ENCODE data around the gene PDZD2.
A peak's percentile ranks its signal among the peaks of the same experiment; 100 is the strongest.
"Not testable (repeated sequence)": the region's sequence is repeated elsewhere in the genome, so short reads cannot be mapped to it uniquely, and the experiment has no call there.

The PDZD2 gene

GRCh38 chr5:31639481-31640411 lies 815 bp downstream of the PDZD2 start:
- no peak for DNase-seq

GRCh38 chr5:31640573-31640972 lies 1.6 kb downstream of the PDZD2 start:
- no peak for DNase-seq

DNA sequence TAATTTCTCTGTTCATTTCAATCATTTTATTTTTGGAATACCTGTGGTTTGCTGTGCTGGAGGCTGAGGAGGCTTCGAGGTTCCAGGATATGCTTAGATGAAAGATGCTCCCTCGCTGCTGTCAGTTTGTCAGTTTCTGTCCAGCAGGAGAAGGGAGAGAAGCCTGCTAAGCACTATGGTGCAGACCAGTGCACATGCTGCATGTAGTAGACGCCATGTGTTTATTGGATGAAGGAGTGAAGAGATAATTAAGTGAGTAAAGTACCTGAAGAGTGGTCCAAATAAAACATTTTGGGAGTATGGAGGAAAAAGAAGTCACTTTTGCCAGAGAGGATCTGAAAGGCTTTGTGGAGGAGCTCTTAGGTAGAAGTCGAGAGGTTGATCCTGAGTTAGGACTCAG lies 2.1 kb downstream of the PDZD2 start:
- no peak for DNase-seq

DNA sequence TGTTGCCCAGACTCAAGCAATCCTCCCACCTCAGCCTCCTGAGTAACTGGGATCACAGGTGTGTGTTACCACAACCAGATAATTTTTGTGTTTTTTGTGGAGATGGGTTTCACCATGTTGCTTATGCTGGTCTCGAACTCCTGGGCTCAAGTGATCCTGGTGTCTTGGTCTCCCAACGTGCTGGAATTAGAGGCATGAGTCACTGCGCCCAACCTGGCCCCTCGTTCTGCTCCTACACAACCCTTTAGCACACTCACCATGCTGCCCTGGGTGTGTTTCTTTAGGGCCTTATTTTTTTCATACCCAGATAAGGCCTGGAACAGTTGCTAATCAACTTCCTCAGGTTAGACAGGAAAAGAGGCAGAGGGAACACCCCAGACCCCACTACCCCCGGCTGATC lies 2.6 kb downstream of the PDZD2 start:
- no peak for DNase-seq

DNA sequence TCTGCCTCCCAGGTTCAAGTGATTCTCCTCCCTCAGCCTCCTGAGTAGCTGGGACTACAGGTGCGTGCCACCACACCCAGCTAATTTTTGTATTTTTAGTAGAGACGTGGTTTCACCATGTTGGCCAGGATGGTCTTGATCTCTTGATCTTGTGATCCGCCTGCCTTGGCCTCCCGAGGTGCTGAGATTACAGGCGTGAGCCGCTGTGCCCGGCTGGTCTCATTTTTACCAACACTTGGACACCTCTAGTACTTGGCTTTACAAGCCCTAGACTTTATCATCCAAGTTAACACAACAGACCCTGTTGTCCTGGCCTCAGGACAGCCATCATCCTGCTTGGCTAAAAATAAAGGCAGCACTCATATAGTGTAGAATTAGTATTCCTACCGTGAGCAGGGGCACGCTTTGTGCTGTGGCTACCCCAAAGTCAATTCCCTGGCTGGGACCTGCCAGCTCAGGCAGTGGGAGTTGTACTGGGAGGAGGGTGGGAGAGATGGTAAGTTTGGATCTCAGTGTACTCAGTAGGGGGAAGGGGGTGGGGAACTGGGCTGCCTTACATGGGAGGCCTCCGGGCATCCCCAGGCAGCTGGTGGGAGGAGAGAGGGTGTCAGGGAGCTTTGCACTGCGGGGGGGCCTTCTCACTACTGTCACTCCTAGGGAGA lies 6.6 kb downstream of the PDZD2 start:
- DNase-seq: no peak

DNA sequence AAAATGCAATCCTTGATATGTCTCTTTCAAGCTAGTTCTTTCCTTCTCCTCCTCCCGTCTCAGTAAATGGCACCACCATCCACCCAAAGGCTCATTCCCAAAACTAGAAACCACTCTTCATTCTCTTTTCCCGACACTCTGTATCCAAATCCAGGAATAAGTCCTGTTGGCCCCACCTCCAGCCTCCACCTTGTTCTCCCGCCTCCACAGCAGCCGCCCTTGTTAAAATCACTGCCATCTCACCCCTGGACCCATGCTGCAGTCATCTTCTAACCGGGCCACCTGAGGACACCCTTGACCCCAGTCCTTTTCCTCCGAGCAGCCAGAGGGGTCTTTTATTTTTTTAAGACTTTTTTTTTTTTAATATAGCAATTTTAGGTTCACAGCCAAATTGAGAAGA lies 9.4 kb downstream of the PDZD2 start:
- DNase-seq: no peak

DNA sequence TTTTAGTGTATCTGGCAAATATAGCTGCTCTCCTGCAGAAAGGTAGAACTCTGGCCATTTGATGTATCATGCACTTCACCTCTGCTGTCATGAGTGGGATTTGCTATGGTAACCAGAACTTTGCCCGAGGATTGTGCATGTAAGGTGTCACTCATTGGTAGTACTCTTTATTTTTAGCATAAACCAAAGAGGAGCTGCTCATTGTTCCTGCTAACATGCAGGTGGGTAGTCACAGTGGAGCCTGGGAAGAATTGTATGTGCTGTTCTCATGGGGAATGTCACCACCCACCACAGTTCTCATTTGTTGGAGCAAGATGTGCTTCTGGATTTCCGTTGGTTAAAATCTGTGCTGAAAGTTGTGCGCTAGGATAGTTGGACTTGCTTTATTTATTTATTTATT lies 12.3 kb downstream of the PDZD2 start:
- DNase-seq: no peak

- no peak for DNase-seq
These were observed 16.6 kb downstream of the PDZD2 start for GRCh38 chr5:31655491-31655890.

GRCh38 chr5:31656806-31657205 lies 17.9 kb downstream of the PDZD2 start:
- no peak for DNase-seq

DNA sequence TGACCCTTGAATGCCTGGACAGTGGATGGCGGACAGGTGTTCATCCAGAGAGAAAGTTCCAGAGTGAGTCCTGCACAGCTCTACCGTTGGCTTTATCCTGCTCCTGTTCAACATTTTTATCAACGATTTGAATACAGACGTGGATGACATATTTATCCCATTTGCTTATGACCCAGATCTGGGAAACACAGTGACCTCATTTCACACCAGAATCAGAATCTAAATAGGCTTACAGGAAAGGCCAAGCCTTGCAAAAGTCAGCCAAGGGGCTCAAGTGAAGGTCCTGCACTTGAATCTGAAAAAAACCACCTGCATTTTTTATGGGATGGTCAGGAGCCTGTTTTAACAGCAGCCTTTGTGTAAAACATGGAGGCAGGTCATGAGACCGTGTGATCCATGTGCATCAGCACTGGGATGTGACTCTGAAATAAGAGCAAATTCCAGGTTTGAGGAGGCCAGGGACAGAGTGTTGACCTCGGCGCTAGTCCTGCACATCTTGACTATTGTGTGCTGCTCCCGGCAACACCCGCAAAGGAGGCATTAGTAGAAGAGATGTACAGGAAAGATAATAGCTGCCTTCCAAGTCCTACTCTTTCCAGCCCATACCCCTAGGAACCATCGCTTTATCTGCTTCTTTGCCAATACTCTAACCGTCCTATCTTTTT lies 18.5 kb downstream of the PDZD2 start:
- no peak for DNase-seq

DNA sequence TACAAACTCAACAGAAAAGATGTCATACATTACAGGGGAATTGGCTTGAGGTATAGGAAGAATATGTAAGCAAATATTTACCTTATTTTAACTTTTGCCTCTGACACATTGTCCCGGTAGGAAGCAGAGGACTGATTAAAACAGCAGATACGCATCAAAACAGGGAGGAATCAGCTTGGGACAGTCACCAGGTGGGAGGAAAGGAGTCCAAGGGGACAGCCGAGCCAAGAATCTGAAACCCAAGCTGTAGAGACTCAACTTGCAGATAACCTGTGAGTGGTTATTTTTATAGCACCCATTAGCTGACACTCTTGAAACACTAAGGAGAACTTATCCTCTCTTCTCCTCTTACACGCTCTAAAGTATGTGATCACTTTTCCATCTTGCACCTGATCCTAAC lies 22.3 kb downstream of the PDZD2 start:
- DNase-seq: no peak

- no peak for DNase-seq
These were observed 24.6 kb downstream of the PDZD2 start for GRCh38 chr5:31663519-31663918.

GRCh38 chr5:31664566-31664965 lies 25.6 kb downstream of the PDZD2 start:
- DNase-seq: peak in 1 of 2 experiments; percentile 34

DNA sequence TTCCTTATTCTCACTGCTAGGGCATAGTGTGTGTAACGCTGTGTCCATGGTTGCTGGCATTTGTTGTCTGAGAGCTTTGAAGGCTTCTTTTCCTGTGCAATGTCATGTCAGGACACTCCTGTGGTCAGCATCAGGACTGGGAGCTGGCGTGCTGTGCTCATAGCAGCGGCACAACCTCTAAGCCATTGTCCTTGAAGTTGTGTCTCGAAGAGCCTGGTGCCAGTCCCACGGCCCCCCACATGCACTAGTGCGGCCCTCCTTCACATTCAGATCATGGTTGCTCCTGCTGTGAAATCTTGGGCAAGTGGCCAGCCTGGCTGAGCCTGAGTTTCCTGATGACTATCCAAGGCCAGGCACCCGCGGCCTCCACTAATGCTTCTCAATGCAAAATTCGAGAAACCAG lies 32.4 kb downstream of the PDZD2 start:
- no peak for DNase-seq

GRCh38 chr5:31674371-31674951 lies 35.5 kb downstream of the PDZD2 start:
- DNase-seq: no peak

DNA sequence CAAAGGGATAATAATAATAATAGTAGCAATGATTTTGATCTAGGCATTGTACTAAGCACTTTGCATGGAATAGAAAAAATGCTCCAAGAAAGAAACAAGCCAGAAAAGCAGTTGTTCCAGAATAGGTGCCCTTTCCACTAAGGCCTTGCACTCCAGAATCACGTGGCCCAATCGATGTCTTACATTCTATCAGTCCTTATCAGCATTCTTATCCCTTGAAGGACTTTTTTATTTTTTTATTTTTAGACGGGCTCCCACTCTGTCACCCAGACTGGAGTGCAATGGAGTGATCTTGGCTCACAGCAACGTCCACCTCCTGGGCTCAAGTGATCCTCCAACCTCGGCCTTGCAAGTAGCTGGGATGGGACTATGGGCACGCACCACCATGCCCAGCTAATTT lies 36.5 kb downstream of the PDZD2 start:
- no peak for DNase-seq

- DNase-seq: no peak
These were observed 39.2 kb downstream of the PDZD2 start for GRCh38 chr5:31678180-31678579.

GRCh38 chr5:31680528-31680927 lies 41.6 kb downstream of the PDZD2 start:
- DNase-seq: no peak

GRCh38 chr5:31682025-31682424 lies 43.1 kb downstream of the PDZD2 start:
- DNase-seq: no peak

DNA sequence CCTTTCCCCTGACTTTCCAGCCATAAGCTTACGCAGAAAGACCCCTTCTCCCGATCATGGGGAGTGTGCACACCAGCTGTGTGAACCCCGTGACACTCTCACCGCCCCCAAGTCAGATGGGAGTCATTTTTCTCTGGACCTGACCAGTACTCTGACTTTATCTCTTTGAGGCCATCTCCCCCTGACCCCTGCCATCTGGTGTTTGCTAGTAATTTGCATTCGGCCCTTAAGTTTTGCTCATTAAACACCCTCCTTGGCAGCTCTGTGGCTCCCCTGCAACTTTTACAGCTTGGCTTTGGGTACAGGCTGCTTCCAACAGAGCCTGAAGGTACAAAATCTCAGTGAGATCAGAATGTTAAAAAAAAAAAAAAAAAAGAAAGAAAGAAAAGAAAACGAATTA lies 43.9 kb downstream of the PDZD2 start:
- DNase-seq: no peak

GRCh38 chr5:31688515-31689092 lies 49.7 kb downstream of the PDZD2 start:
- no peak for DNase-seq

DNA sequence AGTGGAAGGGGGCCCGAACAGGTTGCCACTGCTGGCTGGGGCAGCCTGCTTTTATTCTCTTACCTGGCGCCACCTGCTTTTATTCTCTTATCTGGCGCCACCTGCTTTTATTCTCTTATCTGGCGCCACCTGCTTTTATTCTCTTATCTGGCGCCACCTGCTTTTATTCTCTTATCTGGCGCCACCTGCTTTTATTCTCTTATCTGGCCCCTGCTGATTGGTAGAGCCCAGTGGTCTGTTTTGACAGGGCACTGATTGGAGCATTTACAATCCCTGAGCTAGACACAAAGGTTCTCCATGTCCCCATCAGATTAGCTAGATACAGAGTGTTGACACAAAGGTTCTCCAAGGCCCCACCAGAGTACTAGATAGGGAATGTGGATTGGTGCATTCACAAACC lies 52.5 kb downstream of the PDZD2 start:
- not testable (repeated sequence) for DNase-seq

Data from SHP77 (cell line).